Astrocyte of the hippocampus (primary cell): ENCODE measurements around the gene ATG4D.
"Not testable (repeated sequence)": the region's sequence is repeated elsewhere in the genome, so short reads cannot be mapped to it uniquely, and the experiment has no call there.

Experiments used
- DNase-seq: peaks from one replicate; pipeline ENCODE4 v3.0.0; 2011; ENCODE audit warnings: low read depth, low spot score

The ATG4D gene

GRCh38 chr19:10519421-10519820 lies 24.3 kb upstream of the ATG4D start:
- no peak for DNase-seq

- DNase-seq: no peak
Observed at GRCh38 chr19:10520652-10521318, 22.9 kb upstream of the ATG4D start.

GRCh38 chr19:10521461-10522171 lies 22.1 kb upstream of the ATG4D start:
- no peak for DNase-seq

- DNase-seq: no peak
Observed at GRCh38 chr19:10523135-10523636, 20.5 kb upstream of the ATG4D start.

GRCh38 chr19:10525636-10526035 lies 18.1 kb upstream of the ATG4D start:
- no peak for DNase-seq

GRCh38 chr19:10526887-10527286 lies 16.8 kb upstream of the ATG4D start:
- DNase-seq: not testable (repeated sequence)

GRCh38 chr19:10532457-10532856 lies 11.2 kb upstream of the ATG4D start:
- no peak for DNase-seq

GRCh38 chr19:10533646-10534386 lies 9.9 kb upstream of the ATG4D start:
- peak; percentile 81 for DNase-seq

GRCh38 chr19:10535613-10536012 lies 8.1 kb upstream of the ATG4D start:
- DNase-seq: no peak

GRCh38 chr19:10537668-10538067 lies 6.0 kb upstream of the ATG4D start:
- DNase-seq: no peak

GRCh38 chr19:10538204-10538983 lies 5.3 kb upstream of the ATG4D start:
- no peak for DNase-seq

- DNase-seq: not testable (repeated sequence)
Observed at GRCh38 chr19:10539016-10539415, 4.7 kb upstream of the ATG4D start.

- DNase-seq: no peak
Observed at GRCh38 chr19:10543059-10543419, 665 bp upstream of the ATG4D start.

- no peak for DNase-seq
Observed at GRCh38 chr19:10544242-10544752, 593 bp downstream of the ATG4D start.

GRCh38 chr19:10544753-10545251 lies 1.1 kb downstream of the ATG4D start:
- no peak for DNase-seq

- no peak for DNase-seq
Observed at GRCh38 chr19:10546817-10547216, 3.1 kb downstream of the ATG4D start.

GRCh38 chr19:10548746-10549276 lies 5.1 kb downstream of the ATG4D start:
- DNase-seq: no peak

GRCh38 chr19:10549733-10550132 lies 6.0 kb downstream of the ATG4D start:
- no peak for DNase-seq

GRCh38 chr19:10550336-10550735 lies 6.6 kb downstream of the ATG4D start:
- DNase-seq: no peak

GRCh38 chr19:10551006-10551405 lies 7.3 kb downstream of the ATG4D start:
- not testable (repeated sequence) for DNase-seq

GRCh38 chr19:10551698-10552301 lies 8.1 kb downstream of the ATG4D start:
- no peak for DNase-seq
